ENCODE results near the gene NGF. TPM values are rescaled to one million over a fixed set of nuclear protein-coding genes. Genes with fewer than 3 reads are reported as not detected.

Gene NGF
- total RNA-seq, 1 donor from 2014 or later, result 12.9 TPM

GRCh38 chr1:115283249-115283648, 54.8 kb downstream of the NGF start:
- no peak overlapping the region for H3K27ac ChIP-seq (ENCODE audit: low read depth, low read length)
- H3K4me1 Mint-ChIP-seq (ENCODE audit: low read depth, unreplicated experiment), result peaks cover 2% of the 10 kb centered on the region
- H3K36me3 Mint-ChIP-seq (ENCODE audit: low read depth, unreplicated experiment), result peaks cover 23% of the 10 kb centered on the region
- H2AFZ ChIP-seq (ENCODE audit: low read depth, low read length), result no peak overlapping the region
- no peak overlapping the region for H3K4me3 Mint-ChIP-seq (ENCODE audit: unreplicated experiment)
- H3K27me3 Mint-ChIP-seq (ENCODE audit: low read depth, unreplicated experiment), result peaks cover 5% of the 10 kb centered on the region
- H3K27ac Mint-ChIP-seq (ENCODE audit: unreplicated experiment), result no peak overlapping the region
- H4K20me1 ChIP-seq (ENCODE audit: insufficient read depth, low read length), result no peaks in the 10 kb centered on the region
- FAIRE-seq (no peak), DNase-seq (ENCODE audit: low read depth) (no peak)
- H3K9me3 Mint-ChIP-seq (ENCODE audit: unreplicated experiment), result peaks cover 12% of the 10 kb centered on the region
- no peaks in the 10 kb centered on the region for H3K9me3 ChIP-seq (ENCODE audit: insufficient read depth, low read depth, low read length)
- H3K36me3 ChIP-seq (ENCODE audit: insufficient read depth, low read length), result no peaks in the 10 kb centered on the region
- H3K9ac ChIP-seq (ENCODE audit: low read length), result no peak overlapping the region
- H3K4me1 ChIP-seq (ENCODE audit: insufficient read depth, low read length), result peaks cover 15% of the 10 kb centered on the region
- no peak overlapping the region for H3K4me3 ChIP-seq (ENCODE audit: insufficient read depth, low read depth, low read length)
- H3K79me2 ChIP-seq (ENCODE audit: insufficient read depth, low read length), result no peaks in the 10 kb centered on the region
- no peak overlapping the region for H3K4me2 ChIP-seq (ENCODE audit: low read length)
- no peaks in the 10 kb centered on the region for H3K27me3 ChIP-seq (ENCODE audit: insufficient read depth, low read length)
- no peak for TF ChIP-seq EZH2 (IDR thresholded peaks at IDR 0.05; ENCODE audit: insufficient read depth, low read length)
- no peak for TF ChIP-seq CTCF (IDR thresholded peaks at IDR 0.05; ENCODE audit: insufficient read depth, low read depth, low read length)

GRCh38 chr1:115282807-115283208, 55.2 kb downstream of the NGF start:
- no peak overlapping the region for H3K4me3 ChIP-seq (ENCODE audit: insufficient read depth, low read depth, low read length)
- Mint-ChIP-seq H3K9me3 (ENCODE audit: unreplicated experiment) (peaks cover 12% of the 10 kb centered on the region), H3K4me3 (ENCODE audit: unreplicated experiment) (no peak overlapping the region), H3K27ac (ENCODE audit: unreplicated experiment) (no peak overlapping the region), H3K27me3 (ENCODE audit: low read depth, unreplicated experiment) (peaks cover 5% of the 10 kb centered on the region), H3K4me1 (ENCODE audit: low read depth, unreplicated experiment) (peaks cover 2% of the 10 kb centered on the region), H3K36me3 (ENCODE audit: low read depth, unreplicated experiment) (peaks cover 23% of the 10 kb centered on the region)
- H3K36me3 ChIP-seq (ENCODE audit: insufficient read depth, low read length), result no peaks in the 10 kb centered on the region
- TF ChIP-seq CTCF (IDR thresholded peaks at IDR 0.05; ENCODE audit: insufficient read depth, low read depth, low read length) (no peak), EZH2 (IDR thresholded peaks at IDR 0.05; ENCODE audit: insufficient read depth, low read length) (no peak)
- no peak overlapping the region for H2AFZ ChIP-seq (ENCODE audit: low read depth, low read length)
- no peak overlapping the region for H3K27ac ChIP-seq (ENCODE audit: low read depth, low read length)
- DNase-seq (ENCODE audit: low read depth), result no peak
- H3K9me3 ChIP-seq (ENCODE audit: insufficient read depth, low read depth, low read length), result no peaks in the 10 kb centered on the region
- H3K4me1 ChIP-seq (ENCODE audit: insufficient read depth, low read length), result peaks cover 15% of the 10 kb centered on the region
- H3K9ac ChIP-seq (ENCODE audit: low read length), result no peak overlapping the region
- FAIRE-seq, result no peak
- no peaks in the 10 kb centered on the region for H4K20me1 ChIP-seq (ENCODE audit: insufficient read depth, low read length)
- no peak overlapping the region for H3K4me2 ChIP-seq (ENCODE audit: low read length)
- no peaks in the 10 kb centered on the region for H3K27me3 ChIP-seq (ENCODE audit: insufficient read depth, low read length)
- H3K79me2 ChIP-seq (ENCODE audit: insufficient read depth, low read length), result no peaks in the 10 kb centered on the region

- H3K9ac ChIP-seq (ENCODE audit: low read length), result no peak overlapping the region
- no peaks in the 10 kb centered on the region for H4K20me1 ChIP-seq (ENCODE audit: insufficient read depth, low read length)
- Mint-ChIP-seq H3K4me3 (ENCODE audit: unreplicated experiment) (no peak overlapping the region), H3K36me3 (ENCODE audit: low read depth, unreplicated experiment) (peaks cover 10% of the 10 kb centered on the region), H3K27ac (ENCODE audit: unreplicated experiment) (no peak overlapping the region), H3K27me3 (ENCODE audit: low read depth, unreplicated experiment) (peaks cover 5% of the 10 kb centered on the region), H3K4me1 (ENCODE audit: low read depth, unreplicated experiment) (peaks cover 2% of the 10 kb centered on the region), H3K9me3 (ENCODE audit: unreplicated experiment) (peaks cover 23% of the 10 kb centered on the region)
- no peak overlapping the region for H3K4me2 ChIP-seq (ENCODE audit: low read length)
- no peak overlapping the region for H3K27ac ChIP-seq (ENCODE audit: low read depth, low read length)
- TF ChIP-seq CTCF (IDR thresholded peaks at IDR 0.05; ENCODE audit: insufficient read depth, low read depth, low read length) (no peak), EZH2 (IDR thresholded peaks at IDR 0.05; ENCODE audit: insufficient read depth, low read length) (no peak)
- H3K36me3 ChIP-seq (ENCODE audit: insufficient read depth, low read length), result no peaks in the 10 kb centered on the region
- DNase-seq (ENCODE audit: low read depth) (no peak), FAIRE-seq (no peak)
- H3K79me2 ChIP-seq (ENCODE audit: insufficient read depth, low read length), result no peaks in the 10 kb centered on the region
- H3K27me3 ChIP-seq (ENCODE audit: insufficient read depth, low read length), result no peaks in the 10 kb centered on the region
- H3K9me3 ChIP-seq (ENCODE audit: insufficient read depth, low read depth, low read length), result no peaks in the 10 kb centered on the region
- H3K4me1 ChIP-seq (ENCODE audit: insufficient read depth, low read length), result peaks cover 6% of the 10 kb centered on the region
- H3K4me3 ChIP-seq (ENCODE audit: insufficient read depth, low read depth, low read length), result no peak overlapping the region
- no peak overlapping the region for H2AFZ ChIP-seq (ENCODE audit: low read depth, low read length)
These were observed 56.9 kb downstream of the NGF start for GRCh38 chr1:115281143-115281542.
